Measurements from ENCODE around the gene MSX2. TPM values are rescaled to one million over a fixed set of nuclear protein-coding genes. Genes with fewer than 3 reads are reported as not detected.
"Not testable (repeated sequence)": the region's sequence is repeated elsewhere in the genome, so short reads cannot be mapped to it uniquely, and the experiment has no call there.

MSX2 gene
- total RNA-seq, 1 donor from 2014 or later = 0.27 TPM

DNA sequence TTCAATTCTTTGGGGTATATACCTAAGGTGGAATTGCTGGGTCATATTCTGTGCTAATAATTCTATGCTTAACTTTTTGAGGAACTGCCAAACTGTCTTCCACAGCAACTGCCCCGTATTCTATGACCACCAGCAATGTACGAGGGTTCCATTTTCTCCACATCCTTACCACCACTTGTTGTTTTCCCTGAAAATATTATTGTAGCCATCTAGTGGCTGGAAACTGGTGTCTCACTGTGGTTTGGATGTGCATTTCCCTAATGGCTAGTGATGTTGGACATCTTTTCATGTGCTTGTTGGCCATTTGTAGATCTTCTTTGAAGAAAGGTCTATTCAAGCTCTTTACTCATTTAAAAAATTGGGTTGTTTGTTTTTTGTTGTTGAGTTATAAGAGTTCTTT lies 30.7 kb downstream of the MSX2 start:
- H3K9me3 ChIP-seq = no peaks in the 10 kb centered on the region
- no peak overlapping the region for H3K27ac ChIP-seq
- TF ChIP-seq, protein P1, sequence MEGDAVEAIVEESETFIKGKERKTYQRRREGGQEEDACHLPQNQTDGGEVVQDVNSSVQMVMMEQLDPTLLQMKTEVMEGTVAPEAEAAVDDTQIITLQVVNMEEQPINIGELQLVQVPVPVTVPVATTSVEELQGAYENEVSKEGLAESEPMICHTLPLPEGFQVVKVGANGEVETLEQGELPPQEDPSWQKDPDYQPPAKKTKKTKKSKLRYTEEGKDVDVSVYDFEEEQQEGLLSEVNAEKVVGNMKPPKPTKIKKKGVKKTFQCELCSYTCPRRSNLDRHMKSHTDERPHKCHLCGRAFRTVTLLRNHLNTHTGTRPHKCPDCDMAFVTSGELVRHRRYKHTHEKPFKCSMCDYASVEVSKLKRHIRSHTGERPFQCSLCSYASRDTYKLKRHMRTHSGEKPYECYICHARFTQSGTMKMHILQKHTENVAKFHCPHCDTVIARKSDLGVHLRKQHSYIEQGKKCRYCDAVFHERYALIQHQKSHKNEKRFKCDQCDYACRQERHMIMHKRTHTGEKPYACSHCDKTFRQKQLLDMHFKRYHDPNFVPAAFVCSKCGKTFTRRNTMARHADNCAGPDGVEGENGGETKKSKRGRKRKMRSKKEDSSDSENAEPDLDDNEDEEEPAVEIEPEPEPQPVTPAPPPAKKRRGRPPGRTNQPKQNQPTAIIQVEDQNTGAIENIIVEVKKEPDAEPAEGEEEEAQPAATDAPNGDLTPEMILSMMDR (IDR thresholded peaks at IDR 0.05) = peak; percentile 10
- no peak overlapping the region for H3K4me3 ChIP-seq
- H3K27me3 ChIP-seq (ENCODE audit: low read depth) = peaks cover 35% of the 10 kb centered on the region
- peaks cover 3% of the 10 kb centered on the region for H3K4me1 ChIP-seq
- ATAC-seq (no peak), DNase-seq (no peak)
- H3K36me3 ChIP-seq = no peaks in the 10 kb centered on the region
- intact Hi-C loops (cut with DNase I) = no loop called here

DNA sequence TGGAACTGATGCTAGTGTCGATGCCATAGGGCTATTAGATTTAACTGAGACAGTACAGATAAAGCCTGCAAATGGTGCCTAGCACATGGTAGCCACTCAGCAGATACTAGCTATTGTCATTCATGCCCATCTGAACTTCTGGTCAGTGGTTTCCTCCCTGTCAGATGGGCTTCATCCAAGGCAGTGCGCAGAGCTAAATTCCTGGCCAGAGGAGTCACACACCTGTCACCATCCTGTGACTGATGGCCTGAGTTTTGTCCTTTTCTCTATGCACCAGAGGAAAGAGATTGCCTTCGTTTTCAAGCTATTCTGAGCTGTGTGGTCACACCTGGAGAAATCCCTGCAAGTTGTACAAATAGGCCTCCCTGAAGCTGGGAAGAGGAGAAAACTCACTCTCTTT lies 34.7 kb downstream of the MSX2 start:
- H3K4me3 ChIP-seq = no peak overlapping the region
- no peaks in the 10 kb centered on the region for H3K36me3 ChIP-seq
- intact Hi-C loops (cut with DNase I) = no loop called here
- DNase-seq = no peak
- no peaks in the 10 kb centered on the region for H3K27me3 ChIP-seq (ENCODE audit: low read depth)
- H3K4me1 ChIP-seq = no peaks in the 10 kb centered on the region
- ATAC-seq = no peak
- H3K9me3 ChIP-seq = no peaks in the 10 kb centered on the region
- TF ChIP-seq, protein P1 (IDR thresholded peaks at IDR 0.05) = no peak
- H3K27ac ChIP-seq = no peak overlapping the region

DNA sequence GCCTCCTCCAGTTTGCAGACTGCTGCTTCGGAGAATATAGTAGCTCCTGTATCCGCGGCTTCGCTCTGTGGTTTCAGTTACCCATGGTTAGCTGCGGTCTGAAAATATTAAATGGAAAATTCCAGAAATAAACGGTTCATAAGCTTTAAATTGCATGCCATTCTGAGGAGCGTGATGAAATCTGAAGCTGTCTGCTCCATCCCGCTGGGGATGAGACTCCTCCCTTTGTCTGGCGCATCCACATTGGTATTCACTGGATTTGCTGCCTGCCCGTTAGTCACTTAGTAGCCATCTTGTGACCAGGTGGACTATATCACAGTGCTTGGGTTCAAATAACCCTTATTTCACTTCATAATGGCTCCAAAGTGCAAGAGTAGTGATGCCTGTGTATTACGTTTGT lies 36.3 kb downstream of the MSX2 start:
- no peaks in the 10 kb centered on the region for H3K36me3 ChIP-seq
- no peak overlapping the region for H3K27ac ChIP-seq
- no peaks in the 10 kb centered on the region for H3K27me3 ChIP-seq (ENCODE audit: low read depth)
- intact Hi-C loops (cut with DNase I) = no loop called here
- DNase-seq (no peak), ATAC-seq (no peak)
- H3K4me3 ChIP-seq = no peak overlapping the region
- no peaks in the 10 kb centered on the region for H3K9me3 ChIP-seq
- TF ChIP-seq, protein P1 (IDR thresholded peaks at IDR 0.05) = no peak
- H3K4me1 ChIP-seq = no peaks in the 10 kb centered on the region

DNA sequence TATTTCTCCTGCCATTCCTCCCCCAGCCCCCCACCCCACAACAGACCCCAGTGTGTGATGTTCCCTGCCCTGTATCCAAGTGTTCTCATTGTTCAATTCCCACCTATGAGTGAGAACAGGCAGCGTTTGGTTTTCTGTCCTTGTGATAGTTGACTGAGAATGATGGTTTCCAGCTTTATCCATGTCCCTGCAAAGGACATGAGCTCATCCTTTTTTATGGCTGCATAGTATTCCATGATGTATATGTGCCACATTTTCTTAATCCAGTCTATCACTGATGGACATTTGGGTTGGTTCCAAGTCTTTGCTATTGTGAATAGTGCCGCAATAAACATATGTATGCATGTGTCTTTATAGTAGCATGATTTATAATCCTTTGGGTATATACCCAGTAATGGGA lies 37.0 kb downstream of the MSX2 start:
- ATAC-seq; H3K4me3 ChIP-seq; H3K27ac ChIP-seq; intact Hi-C loops (cut with DNase I); DNase-seq; H3K27me3 ChIP-seq (ENCODE audit: low read depth); H3K9me3 ChIP-seq; H3K4me1 ChIP-seq; H3K36me3 ChIP-seq: not testable (repeated sequence)

DNA sequence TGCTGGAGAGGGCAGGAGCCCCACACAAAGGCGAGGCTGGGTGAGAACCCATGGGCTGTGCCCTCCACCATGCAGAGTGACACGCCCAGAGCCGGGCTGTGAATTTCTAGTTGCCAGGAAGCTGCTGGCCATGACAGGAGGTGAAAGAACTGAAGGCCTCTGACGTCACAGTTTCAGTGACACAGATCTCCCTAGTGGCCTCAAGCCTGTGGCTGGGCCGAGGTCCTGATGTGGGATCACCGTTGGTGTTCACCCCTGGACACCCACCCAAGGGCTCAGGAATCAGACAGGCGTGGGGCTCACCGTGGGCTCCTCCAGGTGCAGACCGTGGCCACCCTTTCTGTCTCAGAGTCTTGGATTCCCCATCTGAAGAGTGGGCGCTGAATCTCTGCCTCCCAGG lies 39.9 kb downstream of the MSX2 start:
- H3K9me3 ChIP-seq = no peaks in the 10 kb centered on the region
- H3K27ac ChIP-seq = no peak overlapping the region
- H3K4me3 ChIP-seq = no peak overlapping the region
- no peaks in the 10 kb centered on the region for H3K27me3 ChIP-seq (ENCODE audit: low read depth)
- no peaks in the 10 kb centered on the region for H3K36me3 ChIP-seq
- ATAC-seq (no peak), DNase-seq (no peak)
- TF ChIP-seq, protein P1 (IDR thresholded peaks at IDR 0.05) = no peak
- intact Hi-C loops (cut with DNase I) = no loop called here
- no peaks in the 10 kb centered on the region for H3K4me1 ChIP-seq

DNA sequence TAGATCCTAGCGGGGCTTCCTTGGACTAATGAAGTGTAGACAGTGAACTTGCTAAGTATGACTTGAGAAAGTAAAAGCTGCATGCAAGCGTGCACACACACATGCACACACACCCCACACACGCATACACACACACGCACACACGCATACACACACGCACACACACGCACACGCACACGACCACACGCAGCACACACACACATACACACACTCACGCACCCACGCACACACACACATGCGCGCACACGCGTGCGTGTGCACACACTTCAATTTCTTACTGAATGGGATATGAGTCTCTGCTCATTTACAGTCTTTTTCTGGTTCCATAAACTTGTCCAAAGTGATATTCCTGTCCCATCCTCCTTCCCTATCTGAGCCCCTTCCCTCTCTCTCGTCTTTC lies 41.2 kb downstream of the MSX2 start:
- Histone ChIP-seq H3K27ac (no peak overlapping the region), H3K4me1 (no peaks in the 10 kb centered on the region), H3K36me3 (no peaks in the 10 kb centered on the region), H3K4me3 (no peak overlapping the region), H3K9me3 (no peaks in the 10 kb centered on the region), H3K27me3 (ENCODE audit: low read depth) (no peaks in the 10 kb centered on the region)
- DNase-seq (no peak), ATAC-seq (no peak)
- intact Hi-C loops (cut with DNase I) = no loop called here
- TF ChIP-seq, protein P1 (IDR thresholded peaks at IDR 0.05) = no peak
